Thoracic aorta (tissue), 2 donors: ENCODE data around the gene MARCHF9. TPM values are rescaled to one million over a fixed set of nuclear protein-coding genes. Genes with fewer than 3 reads are reported as not detected.
"Not testable (repeated sequence)": the region's sequence is repeated elsewhere in the genome, so short reads cannot be mapped to it uniquely, and the experiment has no call there.

Experiments used
- ATAC-seq: fragments of 150-250 bp; one replicate; pipeline ENCODE4 v1.8.0; 2017; ENCODE audit warnings: low read depth; ENCODE audit not compliant: insufficient number of reproducible peaks, low FRiP score
- DNase-seq: peaks from one replicate; pipeline ENCODE4 v3.0.0-alpha.2; 2020; ENCODE audit warnings: low spot score
- H3K27ac ChIP-seq, 2 donors: fragments of 200-600 bp; sonication (generic); 1 replicate in 1 of 2; 2 replicates in 1 of 2; pipeline ENCODE4 v1.5.1; 2016; ENCODE audit warnings: mild to moderate bottlenecking in 2 of 2, moderate library complexity in 2 of 2
- H3K27me3 ChIP-seq: fragments of 200-600 bp; sonication (generic); replicated peaks from 2 replicates; pipeline ENCODE4 v1.6.0; 2016; ENCODE audit warnings: mild to moderate bottlenecking; ENCODE audit not compliant: insufficient read depth
- H3K36me3 ChIP-seq: fragments of 200-600 bp; sonication (generic); one replicate; pipeline ENCODE4 v1.5.1; 2016
- H3K4me1 ChIP-seq, 2 donors: fragments of 200-600 bp; sonication (generic); 1 replicate in 1 of 2; 2 replicates in 1 of 2; pipeline versions ENCODE4 v1.5.1 to v1.6.0; 2016; ENCODE audit warnings: low read depth in 2 of 2, mild to moderate bottlenecking in 1 of 2; ENCODE audit not compliant: control insufficient read depth in 1 of 2
- H3K4me3 ChIP-seq: fragments of 200-600 bp; sonication (generic); 2 replicates; pipeline ENCODE4 v1.5.1; 2016; ENCODE audit warnings: mild to moderate bottlenecking
- H3K9me3 ChIP-seq: fragments of 200-600 bp; sonication (generic); 2 replicates; pipeline ENCODE4 v1.5.1; 2016
- total RNA-seq, 2 donors: library from RNA; depleted of rRNA; stranded (reverse); fragments of >200 nt; gene quantifications; one replicate each; pipeline versions ENCODE4 v1.1.0 to v1.2.3, GENCODE V29; 2016
- TF ChIP-seq, protein P1 (sequence below): fragments of 200-600 bp; sonication (generic); IDR thresholded peaks from one replicate; pipeline ENCODE4 v1.5.1; 2019; ENCODE audit warnings: antibody characterized with exemption

MARCHF9 gene
- total RNA-seq, 2 donors from 2014 or later = 8.8 to 11.2 TPM

DNA sequence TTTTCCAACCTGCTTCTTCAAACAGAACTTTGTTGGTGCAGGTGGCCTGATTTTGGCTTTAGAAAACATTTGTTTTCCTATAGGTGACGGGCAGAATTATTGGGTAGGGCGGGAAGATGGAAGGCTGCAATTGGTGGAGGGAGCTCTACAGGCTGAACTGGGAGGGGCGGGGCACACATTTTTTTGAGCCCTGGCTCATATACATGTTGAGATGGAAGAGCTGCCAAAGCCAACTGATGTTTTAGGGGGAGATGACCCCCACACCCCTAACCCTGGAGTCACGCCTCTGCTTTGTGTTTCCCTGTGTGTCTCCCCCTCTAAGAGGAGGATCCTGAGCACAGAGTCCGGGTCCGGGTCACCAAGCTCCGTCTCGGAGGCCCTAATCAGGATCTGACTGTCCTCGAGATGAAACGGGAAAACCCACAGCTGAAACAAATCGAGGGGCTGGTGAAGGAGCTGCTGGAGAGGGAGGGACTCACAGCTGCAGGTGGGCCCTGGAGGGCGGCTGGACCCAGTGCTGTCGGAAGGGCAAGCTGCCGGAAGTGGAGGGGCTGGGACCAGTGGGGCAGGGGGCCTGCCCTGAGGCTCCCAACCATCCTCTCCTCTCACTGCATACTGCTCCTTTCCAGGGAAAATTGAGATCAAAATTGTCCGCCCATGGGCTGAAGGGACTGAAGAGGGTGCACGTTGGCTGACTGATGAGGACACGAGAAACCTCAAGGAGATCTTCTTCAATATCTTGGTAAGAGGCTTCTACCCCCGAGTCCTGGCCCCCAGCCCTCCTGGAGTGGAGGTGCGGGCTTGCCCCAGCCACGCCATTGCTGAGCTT is 34.9 kb upstream of the MARCHF9 start:
- H3K36me3 ChIP-seq = peaks cover 62% of the 10 kb centered on the region

GRCh38 chr12:57720606-57721595 is 34.0 kb upstream of the MARCHF9 start:
- Histone ChIP-seq H3K9me3 (no peaks in the 10 kb centered on the region), H3K4me3 (no peak overlapping the region), H3K27ac (no peak overlapping the region), H3K4me1 (peaks cover 0 to 2% of the 10 kb centered on the region in 2 donors), H3K36me3 (peaks cover 56% of the 10 kb centered on the region), H3K27me3 (no peaks in the 10 kb centered on the region)
- ATAC-seq (no peak), DNase-seq (no peak)
- TF ChIP-seq, protein P1, sequence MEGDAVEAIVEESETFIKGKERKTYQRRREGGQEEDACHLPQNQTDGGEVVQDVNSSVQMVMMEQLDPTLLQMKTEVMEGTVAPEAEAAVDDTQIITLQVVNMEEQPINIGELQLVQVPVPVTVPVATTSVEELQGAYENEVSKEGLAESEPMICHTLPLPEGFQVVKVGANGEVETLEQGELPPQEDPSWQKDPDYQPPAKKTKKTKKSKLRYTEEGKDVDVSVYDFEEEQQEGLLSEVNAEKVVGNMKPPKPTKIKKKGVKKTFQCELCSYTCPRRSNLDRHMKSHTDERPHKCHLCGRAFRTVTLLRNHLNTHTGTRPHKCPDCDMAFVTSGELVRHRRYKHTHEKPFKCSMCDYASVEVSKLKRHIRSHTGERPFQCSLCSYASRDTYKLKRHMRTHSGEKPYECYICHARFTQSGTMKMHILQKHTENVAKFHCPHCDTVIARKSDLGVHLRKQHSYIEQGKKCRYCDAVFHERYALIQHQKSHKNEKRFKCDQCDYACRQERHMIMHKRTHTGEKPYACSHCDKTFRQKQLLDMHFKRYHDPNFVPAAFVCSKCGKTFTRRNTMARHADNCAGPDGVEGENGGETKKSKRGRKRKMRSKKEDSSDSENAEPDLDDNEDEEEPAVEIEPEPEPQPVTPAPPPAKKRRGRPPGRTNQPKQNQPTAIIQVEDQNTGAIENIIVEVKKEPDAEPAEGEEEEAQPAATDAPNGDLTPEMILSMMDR = no peak

More for the DNA sequence above, 34.9 kb upstream of the MARCHF9 start:
- no peak for DNase-seq
- Histone ChIP-seq H3K4me1 (no peaks in the 10 kb centered on the region), H3K27me3 (no peaks in the 10 kb centered on the region), H3K9me3 (no peaks in the 10 kb centered on the region), H3K27ac (no peak overlapping the region), H3K4me3 (no peak overlapping the region)
- ATAC-seq = no peak
- TF ChIP-seq, protein P1 = no peak

DNA sequence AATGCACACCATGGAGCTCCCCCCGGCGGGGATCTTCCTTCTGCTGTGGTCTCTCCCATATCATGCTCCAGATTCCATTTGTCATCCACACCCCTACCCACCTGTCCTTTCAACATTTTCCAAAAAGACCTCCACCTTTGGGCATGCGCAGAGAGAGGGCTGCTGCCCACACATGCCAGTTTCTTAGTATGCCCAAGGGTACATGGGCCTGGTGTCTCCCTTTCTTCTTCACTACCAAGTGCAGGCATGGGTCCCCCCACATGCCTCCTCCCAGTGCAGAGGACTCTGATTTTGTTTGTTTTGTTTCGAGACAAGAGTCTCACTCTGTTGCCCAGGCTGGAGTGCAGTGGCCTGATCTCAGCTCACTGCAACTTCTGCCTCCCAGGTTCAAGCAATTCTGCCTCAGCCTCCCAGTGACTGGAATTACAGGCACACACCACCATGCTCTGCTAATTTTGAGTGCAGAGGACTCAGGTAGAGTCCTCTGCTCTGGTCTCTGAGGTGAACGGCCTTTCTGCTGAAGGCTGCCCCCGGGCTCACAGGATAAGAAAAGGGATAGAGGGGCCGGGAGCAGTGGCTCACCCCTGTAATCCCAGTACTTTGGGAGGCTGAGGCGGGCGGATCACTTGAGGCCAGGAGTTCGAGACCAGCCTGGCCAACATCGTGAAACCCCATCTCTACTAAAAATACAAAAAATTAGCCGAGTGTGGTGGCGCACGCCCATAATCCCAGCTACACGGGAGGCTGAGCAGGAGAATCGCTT is 32.9 kb upstream of the MARCHF9 start:
- not testable (repeated sequence) for H3K4me3 ChIP-seq, H3K9me3 ChIP-seq

GRCh38 chr12:57722716-57723629 is 31.9 kb upstream of the MARCHF9 start:
- DNase-seq (no peak), ATAC-seq (no peak)
- Histone ChIP-seq H3K4me3 (no peak overlapping the region), H3K4me1 (peaks cover 0 to 19% of the 10 kb centered on the region in 2 donors), H3K9me3 (no peaks in the 10 kb centered on the region), H3K27ac (no peak overlapping the region), H3K36me3 (peaks cover 38% of the 10 kb centered on the region), H3K27me3 (no peaks in the 10 kb centered on the region)
- TF ChIP-seq, protein P1 = no peak

More for the DNA sequence above, 32.9 kb upstream of the MARCHF9 start:
- ATAC-seq, H3K27ac ChIP-seq, H3K27me3 ChIP-seq, DNase-seq: not testable (repeated sequence)
- H3K36me3 ChIP-seq = peaks cover 44% of the 10 kb centered on the region
- peaks cover 0 to 13% of the 10 kb centered on the region in 2 donors for H3K4me1 ChIP-seq

DNA sequence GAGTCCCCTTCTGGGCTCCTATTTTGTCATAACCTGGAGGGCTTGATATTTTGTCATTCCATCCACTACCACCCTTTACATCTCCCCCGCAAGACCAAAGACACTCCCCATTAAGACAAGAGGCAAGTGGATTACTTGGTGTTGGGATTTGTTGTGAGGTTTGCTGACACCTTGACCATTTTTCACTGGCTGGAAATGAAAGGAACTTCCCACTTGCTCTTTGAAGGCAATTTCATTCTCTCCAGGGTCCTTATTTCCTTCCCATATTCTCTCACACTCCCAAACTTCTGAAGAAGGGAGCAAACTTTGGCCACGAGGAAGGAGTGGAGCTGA is 31.3 kb upstream of the MARCHF9 start:
- TF ChIP-seq, protein P1 = no peak
- no peak for DNase-seq
- Histone ChIP-seq H3K27ac (no peak overlapping the region), H3K4me3 (no peak overlapping the region), H3K27me3 (no peaks in the 10 kb centered on the region), H3K4me1 (peaks cover 0 to 19% of the 10 kb centered on the region in 2 donors), H3K36me3 (peaks cover 32% of the 10 kb centered on the region), H3K9me3 (no peaks in the 10 kb centered on the region)
- no peak for ATAC-seq
